ENCODE measurements around the gene ATPAF1. TPM values are rescaled to one million over a fixed set of nuclear protein-coding genes. Genes with fewer than 3 reads are reported as not detected.
A peak's percentile ranks its signal among the peaks of the same experiment; 100 is the strongest.

ATPAF1 gene
- total RNA-seq, 1 experiment from 2014 or later = 39.0 TPM

DNA sequence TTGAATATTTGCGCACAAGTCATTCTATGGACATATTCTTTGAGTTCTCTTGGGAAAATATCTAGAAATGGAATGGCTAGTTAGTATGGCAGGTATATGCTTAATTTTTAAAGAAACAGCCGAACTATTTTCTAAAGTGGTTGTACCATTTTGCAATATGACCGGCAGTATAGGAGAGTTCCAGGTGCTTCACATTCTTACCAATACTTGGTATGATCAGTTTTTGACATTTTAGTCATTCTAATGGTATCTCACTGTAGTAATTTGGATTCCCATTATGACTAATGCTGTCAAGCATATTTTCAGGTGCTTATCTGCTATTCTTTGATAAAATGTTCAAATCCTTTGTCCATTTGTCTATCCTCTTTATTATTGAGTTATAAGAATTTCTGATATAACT, 20.6 kb downstream of the ATPAF1 start:
- ATAC-seq (no peak), DNase-seq (ENCODE audit: low read depth, low spot score) (no peak)
- H3K4me3 ChIP-seq (ENCODE audit: low read depth in 2 of 2, low read length in 2 of 2) = no peak overlapping the region
- H3K4me1 ChIP-seq (ENCODE audit: control insufficient read depth, insufficient read depth, low read length) = peaks cover 21% of the 10 kb centered on the region
- BruUV-seq (replicated peaks) = no TSS peak
- ChIA-PET POLR2A (interaction anchor here (0.6 kb wide), 1 partner anchor 15 kb away, joined by 4 read pairs; no protein-coding TSS in a partner anchor), CTCF (no interaction called here)
- TF ChIP-seq TCF7L2 (IDR thresholded peaks at IDR 0.05; ENCODE audit: low read depth, low read length) = no peak
- TF ChIP-seq, protein P1, sequence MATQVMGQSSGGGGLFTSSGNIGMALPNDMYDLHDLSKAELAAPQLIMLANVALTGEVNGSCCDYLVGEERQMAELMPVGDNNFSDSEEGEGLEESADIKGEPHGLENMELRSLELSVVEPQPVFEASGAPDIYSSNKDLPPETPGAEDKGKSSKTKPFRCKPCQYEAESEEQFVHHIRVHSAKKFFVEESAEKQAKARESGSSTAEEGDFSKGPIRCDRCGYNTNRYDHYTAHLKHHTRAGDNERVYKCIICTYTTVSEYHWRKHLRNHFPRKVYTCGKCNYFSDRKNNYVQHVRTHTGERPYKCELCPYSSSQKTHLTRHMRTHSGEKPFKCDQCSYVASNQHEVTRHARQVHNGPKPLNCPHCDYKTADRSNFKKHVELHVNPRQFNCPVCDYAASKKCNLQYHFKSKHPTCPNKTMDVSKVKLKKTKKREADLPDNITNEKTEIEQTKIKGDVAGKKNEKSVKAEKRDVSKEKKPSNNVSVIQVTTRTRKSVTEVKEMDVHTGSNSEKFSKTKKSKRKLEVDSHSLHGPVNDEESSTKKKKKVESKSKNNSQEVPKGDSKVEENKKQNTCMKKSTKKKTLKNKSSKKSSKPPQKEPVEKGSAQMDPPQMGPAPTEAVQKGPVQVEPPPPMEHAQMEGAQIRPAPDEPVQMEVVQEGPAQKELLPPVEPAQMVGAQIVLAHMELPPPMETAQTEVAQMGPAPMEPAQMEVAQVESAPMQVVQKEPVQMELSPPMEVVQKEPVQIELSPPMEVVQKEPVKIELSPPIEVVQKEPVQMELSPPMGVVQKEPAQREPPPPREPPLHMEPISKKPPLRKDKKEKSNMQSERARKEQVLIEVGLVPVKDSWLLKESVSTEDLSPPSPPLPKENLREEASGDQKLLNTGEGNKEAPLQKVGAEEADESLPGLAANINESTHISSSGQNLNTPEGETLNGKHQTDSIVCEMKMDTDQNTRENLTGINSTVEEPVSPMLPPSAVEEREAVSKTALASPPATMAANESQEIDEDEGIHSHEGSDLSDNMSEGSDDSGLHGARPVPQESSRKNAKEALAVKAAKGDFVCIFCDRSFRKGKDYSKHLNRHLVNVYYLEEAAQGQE (IDR thresholded peaks at IDR 0.05; ENCODE audit: insufficient read depth in 1 of 2, low read depth in 2 of 2, low read length in 1 of 2) = no peak
- TF ChIP-seq CTCF (IDR thresholded peaks at IDR 0.05) = no peak
- no peak for TF ChIP-seq POLR2AphosphoS5 (IDR thresholded peaks at IDR 0.05; ENCODE audit: low read depth, low read length)
- no peak for TF ChIP-seq SIN3A (IDR thresholded peaks at IDR 0.05; ENCODE audit: borderline replicate concordance, insufficient read depth, low read depth, low read length)
- in situ Hi-C loops (cut with HindIII; ENCODE audit: low pct_unique_long_range_greater_than_20kb, low sequenced_read_pairs) (no loop called here), intact Hi-C loops (cut with micrococcal nuclease; ENCODE audit: unreplicated experiment) (no loop called here)
- no peaks in the 10 kb centered on the region for H3K9me3 ChIP-seq (ENCODE audit: control insufficient read depth, insufficient read depth, low read depth, low read length)
- no peaks in the 10 kb centered on the region for H3K36me3 ChIP-seq (ENCODE audit: control insufficient read depth, insufficient read depth, low read length)
- no peak overlapping the region; the same call in 1 of the 2 replicates for H3K27ac ChIP-seq (ENCODE audit: low read length)
- no peaks in the 10 kb centered on the region for H3K27me3 ChIP-seq (ENCODE audit: control insufficient read depth, insufficient read depth, low read length)

GRCh38 chr1:46646844-46647243, 21.3 kb downstream of the ATPAF1 start:
- DNase-seq (ENCODE audit: low read depth, low spot score) = no peak
- Histone ChIP-seq H3K36me3 (ENCODE audit: control insufficient read depth, insufficient read depth, low read length) (no peaks in the 10 kb centered on the region), H3K4me3 (ENCODE audit: low read depth in 2 of 2, low read length in 2 of 2) (no peak overlapping the region), H3K27me3 (ENCODE audit: control insufficient read depth, insufficient read depth, low read length) (no peaks in the 10 kb centered on the region), H3K4me1 (ENCODE audit: control insufficient read depth, insufficient read depth, low read length) (peaks cover 29% of the 10 kb centered on the region), H3K27ac (ENCODE audit: low read length) (peak overlapping the region; percentile 30; the same call in 1 of the 2 replicates), H3K9me3 (ENCODE audit: control insufficient read depth, insufficient read depth, low read depth, low read length) (no peaks in the 10 kb centered on the region)
- intact Hi-C loops (cut with micrococcal nuclease; ENCODE audit: unreplicated experiment) = no loop called here
- in situ Hi-C loops (cut with HindIII; ENCODE audit: low pct_unique_long_range_greater_than_20kb, low sequenced_read_pairs) = no loop called here
- no peak for TF ChIP-seq TCF7L2 (IDR thresholded peaks at IDR 0.05; ENCODE audit: low read depth, low read length)
- TF ChIP-seq, protein P1 (IDR thresholded peaks at IDR 0.05; ENCODE audit: insufficient read depth in 1 of 2, low read depth in 2 of 2, low read length in 1 of 2) = no peak
- TF ChIP-seq POLR2AphosphoS5 (IDR thresholded peaks at IDR 0.05; ENCODE audit: low read depth, low read length) = no peak
- TF ChIP-seq CTCF (IDR thresholded peaks at IDR 0.05) = no peak
- TF ChIP-seq SIN3A (IDR thresholded peaks at IDR 0.05; ENCODE audit: borderline replicate concordance, insufficient read depth, low read depth, low read length) = no peak
- no TSS peak for BruUV-seq (replicated peaks)
- ATAC-seq = no peak
- CTCF ChIA-PET = no interaction called here
- POLR2A ChIA-PET = interaction anchor here (0.6 kb wide), 1 partner anchor 21 kb away, joined by 4 read pairs; no protein-coding TSS in a partner anchor

Data from Panc1 (cell line).